ENCODE data around the gene FRMD4B. TPM values are rescaled to one million over a fixed set of nuclear protein-coding genes. Genes with fewer than 3 reads are reported as not detected.

FRMD4B gene
- total RNA-seq, 3 donors from 2014 or later (not counting 1 experiment from before 2014, with no cell fraction given) = 8.5 to 19.8 (median 9.4) TPM

DNA sequence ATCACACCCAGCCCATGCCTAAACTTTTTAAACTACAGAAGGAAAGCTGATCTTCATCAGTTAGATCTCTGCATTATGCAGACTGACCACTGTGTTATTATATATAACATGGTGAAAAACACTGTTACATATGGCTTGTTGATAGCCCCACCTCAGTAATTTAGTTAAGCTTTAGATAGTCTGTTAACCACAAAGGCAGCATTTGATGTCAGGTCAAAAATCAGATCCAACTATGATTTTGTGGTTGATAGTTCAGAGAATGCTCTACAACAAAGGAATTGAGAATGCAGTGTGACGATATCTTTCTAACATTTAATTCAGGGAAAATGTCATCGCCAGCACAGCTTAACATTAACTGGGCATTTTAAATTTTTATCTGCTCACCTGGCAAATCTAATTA, 225.8 kb downstream of the FRMD4B start:
- Histone ChIP-seq H3K4me3 (ENCODE audit: low read length) (no peak overlapping the region), H3K36me3 (ENCODE audit: control insufficient read depth, insufficient read depth, low read length) (no peaks in the 10 kb centered on the region), H3K9me3 (ENCODE audit: control insufficient read depth, insufficient read depth, low read length) (no peaks in the 10 kb centered on the region), H3K27ac (ENCODE audit: low read length) (no peak overlapping the region), H3K27me3 (ENCODE audit: control insufficient read depth, insufficient read depth, low read length) (no peaks in the 10 kb centered on the region), H3K4me1 (ENCODE audit: control insufficient read depth, insufficient read depth, low read length) (no peaks in the 10 kb centered on the region)
- TF ChIP-seq, protein P1, sequence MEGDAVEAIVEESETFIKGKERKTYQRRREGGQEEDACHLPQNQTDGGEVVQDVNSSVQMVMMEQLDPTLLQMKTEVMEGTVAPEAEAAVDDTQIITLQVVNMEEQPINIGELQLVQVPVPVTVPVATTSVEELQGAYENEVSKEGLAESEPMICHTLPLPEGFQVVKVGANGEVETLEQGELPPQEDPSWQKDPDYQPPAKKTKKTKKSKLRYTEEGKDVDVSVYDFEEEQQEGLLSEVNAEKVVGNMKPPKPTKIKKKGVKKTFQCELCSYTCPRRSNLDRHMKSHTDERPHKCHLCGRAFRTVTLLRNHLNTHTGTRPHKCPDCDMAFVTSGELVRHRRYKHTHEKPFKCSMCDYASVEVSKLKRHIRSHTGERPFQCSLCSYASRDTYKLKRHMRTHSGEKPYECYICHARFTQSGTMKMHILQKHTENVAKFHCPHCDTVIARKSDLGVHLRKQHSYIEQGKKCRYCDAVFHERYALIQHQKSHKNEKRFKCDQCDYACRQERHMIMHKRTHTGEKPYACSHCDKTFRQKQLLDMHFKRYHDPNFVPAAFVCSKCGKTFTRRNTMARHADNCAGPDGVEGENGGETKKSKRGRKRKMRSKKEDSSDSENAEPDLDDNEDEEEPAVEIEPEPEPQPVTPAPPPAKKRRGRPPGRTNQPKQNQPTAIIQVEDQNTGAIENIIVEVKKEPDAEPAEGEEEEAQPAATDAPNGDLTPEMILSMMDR (IDR thresholded peaks at IDR 0.05) = no peak
- intact Hi-C loops (cut with micrococcal nuclease) = no loop called here
- H3K4me3 Mint-ChIP-seq = no peak overlapping the region
- H3K27ac Mint-ChIP-seq = no peak overlapping the region
- no peaks in the 10 kb centered on the region for H3K27me3 Mint-ChIP-seq (ENCODE audit: low read depth in 2 of 2)
- 65% methylated on average over 2 of the region's 2 CpGs for WGBS (ENCODE audit: insufficient coverage)
- no peak for DNase-seq
- H3K4me1 Mint-ChIP-seq = peaks cover 0 to 6% of the 10 kb centered on the region in 2 donors
- no peaks in the 10 kb centered on the region for H3K9me3 Mint-ChIP-seq
- ATAC-seq = no peak
- no peaks in the 10 kb centered on the region for H3K36me3 Mint-ChIP-seq

DNA sequence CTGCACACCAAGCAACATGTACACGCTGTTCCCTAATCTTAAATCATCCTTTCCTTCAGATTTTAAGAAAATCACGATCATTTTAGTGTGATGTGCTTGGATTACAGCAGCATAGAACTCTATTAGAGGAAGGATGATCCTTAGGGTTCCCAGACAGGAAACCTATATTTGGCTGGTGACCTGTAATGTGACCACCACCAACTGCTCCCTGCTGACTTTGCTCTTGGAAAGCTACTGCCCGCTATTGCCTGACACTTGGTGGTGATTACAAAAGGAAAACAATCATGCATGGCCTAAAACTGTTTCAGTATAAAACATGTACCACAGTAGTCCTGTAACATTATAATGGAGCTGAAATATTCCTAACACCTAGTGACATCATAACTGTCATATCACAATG, 236.3 kb downstream of the FRMD4B start:
- no peaks in the 10 kb centered on the region for H3K36me3 Mint-ChIP-seq
- no peaks in the 10 kb centered on the region for H3K9me3 Mint-ChIP-seq
- ATAC-seq = no peak
- H3K27ac ChIP-seq (ENCODE audit: low read length) = no peak overlapping the region
- no peaks in the 10 kb centered on the region for H3K4me1 Mint-ChIP-seq
- no peak overlapping the region for H3K4me3 Mint-ChIP-seq
- no peaks in the 10 kb centered on the region for H3K9me3 ChIP-seq (ENCODE audit: control insufficient read depth, insufficient read depth, low read length)
- TF ChIP-seq, protein P1 (IDR thresholded peaks at IDR 0.05) = no peak
- 88% methylated on average over 2 of the region's 3 CpGs for WGBS (ENCODE audit: insufficient coverage)
- H3K36me3 ChIP-seq (ENCODE audit: control insufficient read depth, insufficient read depth, low read length) = no peaks in the 10 kb centered on the region
- H3K27ac Mint-ChIP-seq = no peak overlapping the region
- no peak overlapping the region for H3K4me3 ChIP-seq (ENCODE audit: low read length)
- H3K27me3 Mint-ChIP-seq (ENCODE audit: low read depth in 2 of 2) = peaks cover 0 to 18% of the 10 kb centered on the region in 2 donors
- DNase-seq = no peak
- intact Hi-C loops (cut with micrococcal nuclease) = no loop called here
- no peaks in the 10 kb centered on the region for H3K4me1 ChIP-seq (ENCODE audit: control insufficient read depth, insufficient read depth, low read length)
- H3K27me3 ChIP-seq (ENCODE audit: control insufficient read depth, insufficient read depth, low read length) = no peaks in the 10 kb centered on the region

DNA sequence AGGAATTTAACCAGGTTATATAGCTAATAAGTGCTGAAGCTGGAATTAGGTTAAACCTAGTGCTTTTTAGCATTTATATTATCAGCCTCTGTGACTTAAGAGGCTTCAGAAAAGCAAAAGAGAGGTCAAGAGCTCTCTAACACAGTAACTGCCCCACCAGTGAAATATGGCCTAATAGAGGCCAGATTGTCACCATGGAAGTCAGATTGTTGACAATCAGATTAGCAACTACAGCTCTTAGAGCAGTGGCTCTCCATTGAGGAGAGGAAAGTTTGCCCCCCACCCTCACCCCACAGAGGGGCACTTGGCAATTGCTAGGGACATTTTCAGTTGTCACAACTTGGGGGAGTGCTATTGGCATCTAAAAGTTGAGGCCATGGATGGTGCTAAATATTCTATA, 240.2 kb downstream of the FRMD4B start:
- peaks cover under 1 to 2% of the 10 kb centered on the region in 2 donors for H3K27me3 Mint-ChIP-seq (ENCODE audit: low read depth in 2 of 2)
- DNase-seq (no peak), ATAC-seq (no peak)
- TF ChIP-seq, protein P1 (IDR thresholded peaks at IDR 0.05) = no peak
- H3K4me1 Mint-ChIP-seq = no peaks in the 10 kb centered on the region
- no peaks in the 10 kb centered on the region for H3K36me3 Mint-ChIP-seq
- Histone ChIP-seq H3K27ac (ENCODE audit: low read length) (no peak overlapping the region), H3K36me3 (ENCODE audit: control insufficient read depth, insufficient read depth, low read length) (no peaks in the 10 kb centered on the region), H3K4me1 (ENCODE audit: control insufficient read depth, insufficient read depth, low read length) (no peaks in the 10 kb centered on the region), H3K27me3 (ENCODE audit: control insufficient read depth, insufficient read depth, low read length) (no peaks in the 10 kb centered on the region), H3K4me3 (ENCODE audit: low read length) (no peak overlapping the region), H3K9me3 (ENCODE audit: control insufficient read depth, insufficient read depth, low read length) (no peaks in the 10 kb centered on the region)
- no peak overlapping the region for H3K4me3 Mint-ChIP-seq
- intact Hi-C loops (cut with micrococcal nuclease) = no loop called here
- no peaks in the 10 kb centered on the region for H3K9me3 Mint-ChIP-seq
- no peak overlapping the region for H3K27ac Mint-ChIP-seq

- H3K27me3 ChIP-seq (ENCODE audit: control insufficient read depth, insufficient read depth, low read length) = no peaks in the 10 kb centered on the region
- H3K27ac ChIP-seq (ENCODE audit: low read length) = no peak overlapping the region
- no peak for ATAC-seq
- Mint-ChIP-seq H3K9me3 (no peaks in the 10 kb centered on the region), H3K27ac (no peak overlapping the region), H3K4me3 (no peak overlapping the region), H3K4me1 (no peaks in the 10 kb centered on the region), H3K27me3 (ENCODE audit: low read depth in 2 of 2) (peaks cover 8 to 9% of the 10 kb centered on the region in 2 donors), H3K36me3 (no peaks in the 10 kb centered on the region)
- no peak overlapping the region for H3K4me3 ChIP-seq (ENCODE audit: low read length)
- 62% methylated on average over 3 of the region's 3 CpGs for WGBS (ENCODE audit: insufficient coverage)
- no peaks in the 10 kb centered on the region for H3K4me1 ChIP-seq (ENCODE audit: control insufficient read depth, insufficient read depth, low read length)
- H3K9me3 ChIP-seq (ENCODE audit: control insufficient read depth, insufficient read depth, low read length) = no peaks in the 10 kb centered on the region
- no peaks in the 10 kb centered on the region for H3K36me3 ChIP-seq (ENCODE audit: control insufficient read depth, insufficient read depth, low read length)
- DNase-seq = no peak
- TF ChIP-seq, protein P1 (IDR thresholded peaks at IDR 0.05) = no peak
- intact Hi-C loops (cut with micrococcal nuclease) = no loop called here
Observed at GRCh38 chr3:69144631-69145245, 241.2 kb downstream of the FRMD4B start.

Data from natural killer cell (primary cell).